Hepatic stellate cell (primary cell): ENCODE data around the gene PTAFR.
"Not testable (repeated sequence)": the region's sequence is repeated elsewhere in the genome, so short reads cannot be mapped to it uniquely, and the experiment has no call there.

ENCODE experiments used
- DNase-seq: peaks from one replicate; pipeline ENCODE4 v3.0.0; 2011; ENCODE audit warnings: low spot score

The PTAFR gene

GRCh38 chr1:28144203-28145135 is 32.0 kb downstream of the PTAFR start:
- DNase-seq, result no peak

- no peak for DNase-seq
Measured at GRCh38 chr1:28143496-28144202, 32.8 kb downstream of the PTAFR start.

GRCh38 chr1:28141685-28142084 is 34.8 kb downstream of the PTAFR start:
- no peak for DNase-seq

- not testable (repeated sequence) for DNase-seq
Measured at GRCh38 chr1:28139866-28140265, 36.6 kb downstream of the PTAFR start.

- no peak for DNase-seq
Measured at GRCh38 chr1:28139025-28139712, 37.3 kb downstream of the PTAFR start.

GRCh38 chr1:28136922-28137613 is 39.4 kb downstream of the PTAFR start:
- DNase-seq, result no peak

- DNase-seq, result no peak
Measured at GRCh38 chr1:28136169-28136921, 40.1 kb downstream of the PTAFR start.

GRCh38 chr1:28135371-28136168 is 40.9 kb downstream of the PTAFR start:
- DNase-seq, result no peak

GRCh38 chr1:28134651-28135207 is 41.8 kb downstream of the PTAFR start:
- no peak for DNase-seq

DNA sequence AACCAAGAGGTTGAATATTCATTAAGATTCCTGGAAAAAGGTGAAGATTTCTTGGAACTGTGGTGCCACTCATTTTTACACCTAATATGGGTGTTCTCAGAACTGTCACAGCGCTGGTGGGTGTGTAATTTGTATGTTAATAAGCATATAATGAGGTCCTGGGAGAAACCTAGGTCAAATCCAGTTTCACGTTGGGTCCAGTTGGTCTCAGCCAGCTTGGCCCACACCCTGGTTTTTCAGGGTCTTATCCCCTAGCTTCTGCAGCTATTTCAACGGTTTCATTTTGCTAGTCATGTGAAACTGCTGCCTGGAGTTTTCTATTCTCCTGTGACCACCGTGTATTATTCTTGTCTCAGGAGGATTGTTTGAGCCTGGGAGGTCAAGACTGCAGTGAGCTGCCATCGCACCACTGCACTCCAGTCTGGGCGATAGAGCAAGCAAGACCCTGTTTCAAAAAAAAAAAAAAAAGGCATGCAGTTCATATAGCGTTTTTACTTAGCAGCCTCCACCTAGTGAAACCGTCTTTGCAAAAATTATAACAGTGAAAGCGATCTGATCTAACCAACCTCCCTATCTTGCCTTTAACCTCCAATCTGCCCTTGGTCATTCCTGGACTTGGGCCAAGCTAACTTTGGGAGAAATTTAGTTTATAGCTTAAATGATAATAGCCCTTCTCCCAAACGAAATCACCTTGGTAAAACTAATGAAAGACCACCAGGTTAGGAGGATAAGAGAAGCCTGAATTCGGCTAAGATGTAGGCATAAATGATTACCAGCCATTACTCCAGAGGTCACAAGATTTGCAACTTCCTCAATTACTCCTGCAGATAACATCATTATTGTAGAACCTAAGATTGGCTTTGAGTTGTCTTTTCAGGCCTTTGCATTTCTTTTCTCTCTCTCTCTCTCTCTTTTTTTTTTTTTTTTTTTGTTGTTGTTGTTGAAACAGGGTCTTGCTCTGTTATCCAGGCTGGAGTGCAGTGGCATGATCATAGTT is 44.0 kb downstream of the PTAFR start:
- DNase-seq, result no peak

GRCh38 chr1:28130901-28131300 is 45.6 kb downstream of the PTAFR start:
- DNase-seq, result no peak

GRCh38 chr1:28129150-28129549 is 47.3 kb downstream of the PTAFR start:
- DNase-seq, result no peak

DNA sequence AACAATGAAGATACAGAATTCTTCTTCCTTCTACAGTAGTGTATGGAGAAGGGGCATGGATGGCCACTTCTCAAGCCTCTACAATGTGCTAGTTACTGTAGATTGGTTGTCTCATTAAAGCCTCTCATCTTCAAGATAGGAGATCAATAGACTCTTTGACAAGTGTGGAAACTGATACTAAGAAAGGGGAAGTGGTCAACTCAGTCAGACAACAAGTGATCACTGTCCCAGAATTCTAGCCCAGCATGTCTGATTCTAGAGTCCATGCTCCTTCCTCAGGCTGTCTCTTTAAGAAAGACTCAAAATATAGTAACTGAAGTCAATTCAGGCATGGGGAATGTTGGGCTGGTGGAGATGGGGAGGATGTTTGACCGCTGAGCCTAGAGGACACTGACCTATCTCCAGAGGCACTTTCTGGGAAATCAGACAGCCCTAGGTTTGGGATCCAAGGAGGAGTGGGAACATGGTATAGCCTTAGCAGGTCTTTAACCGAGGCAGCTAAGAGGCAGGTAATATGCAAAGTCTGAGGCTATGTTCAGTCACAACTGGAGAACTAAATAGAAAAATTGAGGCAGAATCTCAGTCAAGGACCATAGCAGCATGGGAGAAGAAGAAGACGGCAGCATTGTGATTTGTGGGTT is 48.8 kb downstream of the PTAFR start:
- DNase-seq, result no peak

- no peak for DNase-seq
Measured at GRCh38 chr1:28126783-28127490, 49.6 kb downstream of the PTAFR start.

GRCh38 chr1:28126212-28126611 is 50.3 kb downstream of the PTAFR start:
- DNase-seq, result no peak

DNA sequence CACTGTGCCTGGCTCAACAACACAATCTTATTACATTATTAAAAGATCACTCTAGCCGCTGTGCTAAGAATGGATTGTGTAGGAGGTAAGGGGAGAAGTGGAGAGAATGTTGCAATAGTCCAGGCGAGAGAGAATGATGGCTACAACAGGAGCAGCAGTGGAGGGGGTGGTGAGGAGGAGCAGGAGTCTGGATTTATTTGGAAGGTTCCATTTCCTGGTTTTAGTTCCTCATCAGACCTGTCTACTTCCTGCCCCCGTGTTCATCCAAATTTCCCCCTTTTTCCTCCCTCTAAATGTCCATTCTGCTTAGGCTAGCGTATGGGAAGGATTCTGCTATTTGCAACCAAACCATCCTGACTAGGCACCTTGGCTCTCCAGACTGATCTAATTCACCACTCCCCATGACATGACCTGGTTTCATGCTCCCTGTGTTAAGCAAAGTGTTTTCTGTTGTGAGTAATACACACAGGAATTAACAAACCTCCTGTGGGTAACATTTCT is 53.0 kb downstream of the PTAFR start:
- DNase-seq, result peak; percentile 45

DNA sequence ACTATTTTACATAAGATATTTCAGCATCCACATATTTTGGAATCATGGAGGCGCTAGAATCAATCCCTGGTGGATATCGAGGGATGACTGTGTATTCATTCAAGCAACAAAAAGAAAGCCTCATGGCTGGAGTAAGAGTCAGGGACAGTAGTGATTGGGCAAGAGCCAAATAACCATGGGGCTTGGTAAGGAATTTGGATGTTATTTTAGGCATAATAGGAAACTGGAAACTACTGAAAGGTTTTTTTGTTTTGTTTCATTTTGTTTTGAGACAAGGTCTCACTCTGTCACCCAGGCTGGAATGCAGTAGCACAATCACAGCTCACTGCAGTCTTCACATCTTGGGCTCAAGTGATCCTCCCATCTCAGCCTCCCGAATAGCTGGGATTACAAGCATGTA is 54.3 kb downstream of the PTAFR start:
- peak; percentile 52 for DNase-seq

DNA sequence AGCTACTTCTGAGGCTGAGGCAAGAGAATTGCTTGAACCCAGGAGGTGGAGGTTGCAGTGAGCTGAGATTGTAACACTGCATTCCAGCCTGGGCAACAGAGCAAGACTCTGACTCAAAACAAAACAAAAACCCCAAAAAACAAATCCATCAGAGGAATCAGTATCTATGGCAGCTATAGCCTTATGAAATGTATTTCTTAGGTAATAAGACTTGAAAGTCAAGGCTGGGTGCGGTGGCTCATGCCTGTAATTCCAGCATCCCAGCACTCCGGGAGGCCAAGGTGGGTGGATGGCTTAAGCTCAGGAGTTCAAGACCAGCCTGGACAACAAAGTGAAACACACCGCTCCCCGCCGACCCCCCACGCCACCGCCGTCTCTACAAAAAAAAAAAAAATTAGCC is 56.9 kb downstream of the PTAFR start:
- DNase-seq, result no peak
